GM10266 (cell line): ENCODE data around the gene INF2.

Experiments used
- DNase-seq: peaks from one replicate; pipeline ENCODE4 v3.0.0; 2012; ENCODE audit errors: extremely low spot score
- CTCF ChIP-seq: IDR thresholded peaks from 2 replicates; pipeline ENCODE4 v1.5.1; 2012; ENCODE audit warnings: mild to moderate bottlenecking, low read depth; ENCODE audit not compliant: control insufficient read depth, insufficient read depth; ENCODE audit errors: missing control alignments

Gene INF2

GRCh38 chr14:104715871-104716270 lies 26.5 kb downstream of the INF2 start:
- TF ChIP-seq CTCF, result no peak
- DNase-seq, result no peak

- TF ChIP-seq CTCF, result no peak
- DNase-seq, result no peak
Measured at GRCh38 chr14:104717137-104717536, 27.7 kb downstream of the INF2 start.

- DNase-seq, result no peak
- TF ChIP-seq CTCF, result no peak
Measured at GRCh38 chr14:104717646-104718045, 28.2 kb downstream of the INF2 start.

GRCh38 chr14:104718147-104718546 lies 28.7 kb downstream of the INF2 start:
- no peak for TF ChIP-seq CTCF
- DNase-seq, result no peak

GRCh38 chr14:104718871-104719270 lies 29.5 kb downstream of the INF2 start:
- no peak for TF ChIP-seq CTCF
- no peak for DNase-seq

GRCh38 chr14:104719343-104719742 lies 29.9 kb downstream of the INF2 start:
- TF ChIP-seq CTCF, result no peak
- DNase-seq, result no peak

GRCh38 chr14:104721505-104722431 lies 32.4 kb downstream of the INF2 start:
- no peak for TF ChIP-seq CTCF

More at GRCh38 chr14:104721505-104722431, 32.4 kb downstream of the INF2 start:
- no peak for DNase-seq
